IMR-90 (cell line): Measurements from ENCODE around the gene PKD1L1. TPM values are rescaled to one million over a fixed set of nuclear protein-coding genes. Genes with fewer than 3 reads are reported as not detected.
A peak's percentile ranks its signal among the peaks of the same experiment; 100 is the strongest.

Experiments
- ATAC-seq: fragments of 200-7000 bp; cut with Tn5 transposase; 2 replicates; pipeline ENCODE4 v1.9.1; 2020; ENCODE audit warnings: low read depth, mild to moderate bottlenecking, moderate library complexity
- BruUV-seq: library from RNA; stranded (reverse); fragments of 400-500 nt; replicated peaks from 2 replicates; lab custom pipeline; 2021; lab: Mats Ljungman, UMichigan
- CTCF ChIA-PET: fragments of 300-600 bp; formaldehyde crosslinking; extraction: SDS; loops from one replicate; lab custom pipeline; 2021; ENCODE audit warnings: antibody characterized with exemption; lab: Yijun Ruan, JAX
- POLR2A ChIA-PET: fragments of 300-600 bp; sonication (Branson Sonifier 250); formaldehyde crosslinking; loops from one replicate; lab custom pipeline; 2022; ENCODE audit warnings: antibody characterized with exemption; ENCODE audit not compliant: unreplicated experiment; lab: Charles Lee
- DNase-seq: peaks from one replicate; pipeline ENCODE4 v3.0.0; 2013
- H2AFZ ChIP-seq: replicated peaks from 2 replicates; pipeline ENCODE3; 2013; ENCODE audit warnings: low read length, mild to moderate bottlenecking; ENCODE audit not compliant: poor library complexity
- H2AK5ac ChIP-seq: 2 replicates; pipeline ENCODE4 v1.6.1; 2013; ENCODE audit warnings: low read depth, low read length, inconsistent platforms
- H2AK9ac ChIP-seq: replicated peaks from 2 replicates; pipeline ENCODE3; 2013; ENCODE audit warnings: mild to moderate bottlenecking, low read depth, low read length, moderate library complexity; ENCODE audit not compliant: poor library complexity
- H2BK120ac ChIP-seq: 2 replicates; pipeline ENCODE4 v1.6.1; 2013; ENCODE audit warnings: low read depth, low read length, inconsistent platforms
- H2BK15ac ChIP-seq: 3 replicates; pipeline ENCODE4 v1.6.1; 2013; ENCODE audit warnings: low read depth, low read length, inconsistent platforms
- H2BK20ac ChIP-seq: 2 replicates; pipeline ENCODE4 v1.6.1; 2013; ENCODE audit warnings: low read depth, mild to moderate bottlenecking, inconsistent platforms, low read length, moderate library complexity
- H2BK5ac ChIP-seq: 2 replicates; pipeline ENCODE4 v1.6.1; 2013; ENCODE audit warnings: mild to moderate bottlenecking, low read depth, low read length, inconsistent platforms; ENCODE audit not compliant: poor library complexity, severe bottlenecking
- H3K14ac ChIP-seq: replicated peaks from 2 replicates; pipeline ENCODE4 v1.6.1; 2013; ENCODE audit warnings: low read depth, low read length, inconsistent platforms
- H3K18ac ChIP-seq: 2 replicates; pipeline ENCODE4 v1.6.1; 2013; ENCODE audit warnings: low read depth, low read length, control low read depth
- H3K23ac ChIP-seq: 2 replicates; pipeline ENCODE4 v1.6.1; 2013; ENCODE audit warnings: low read depth, low read length, inconsistent platforms
- H3K27ac ChIP-seq: 2 replicates; pipeline ENCODE4 v1.5.1; 2013; ENCODE audit warnings: mild to moderate bottlenecking, control low read depth, low read length; ENCODE audit not compliant: insufficient read depth
- H3K27me3 ChIP-seq: 2 replicates; pipeline ENCODE4 v1.6.1; 2013; ENCODE audit warnings: low read length; ENCODE audit not compliant: control insufficient read depth, insufficient read depth
- H3K36me3 ChIP-seq: 2 replicates; pipeline ENCODE4 v1.6.1; 2013; ENCODE audit warnings: low read length, mixed read lengths; ENCODE audit not compliant: control insufficient read depth, insufficient read depth
- H3K4ac ChIP-seq: 2 replicates; pipeline ENCODE4 v1.6.1; 2013; ENCODE audit warnings: low read depth, low read length, inconsistent platforms
- H3K4me1 ChIP-seq: 2 replicates; pipeline ENCODE4 v1.6.1; 2013; ENCODE audit warnings: low read length, mixed read lengths; ENCODE audit not compliant: control insufficient read depth, insufficient read depth
- H3K4me2 ChIP-seq: 2 replicates; pipeline ENCODE4 v1.6.1; 2013; ENCODE audit warnings: low read depth, mild to moderate bottlenecking, control low read depth, low read length, moderate library complexity
- H3K4me3 ChIP-seq: 2 replicates; pipeline ENCODE4 v1.5.1; 2013; ENCODE audit warnings: low read depth, mild to moderate bottlenecking, control low read depth, low read length, moderate library complexity; ENCODE audit not compliant: insufficient read depth
- H3K56ac ChIP-seq: 2 replicates; pipeline ENCODE4 v1.6.1; 2013; ENCODE audit warnings: low read length, inconsistent platforms; ENCODE audit not compliant: insufficient read depth; ENCODE audit errors: extremely low read depth
- H3K79me1 ChIP-seq, 2 experiments: 2 replicates each; pipeline ENCODE4 v1.6.1; 2013; ENCODE audit warnings: low read length in 2 of 2, inconsistent platforms in 1 of 2, low read depth in 1 of 2
- H3K9ac ChIP-seq: 2 replicates; pipeline ENCODE4 v1.6.1; 2013; ENCODE audit warnings: low read depth, low read length, control low read depth
- H3K9me1 ChIP-seq: 2 replicates; pipeline ENCODE4 v1.6.1; 2013; ENCODE audit warnings: low read length, inconsistent platforms; ENCODE audit not compliant: insufficient read depth
- H3K9me3 ChIP-seq: 2 replicates; pipeline ENCODE4 v1.6.1; 2013; ENCODE audit warnings: low read length; ENCODE audit not compliant: control insufficient read depth, insufficient read depth
- H4K20me1 ChIP-seq: 2 replicates; pipeline ENCODE4 v1.6.1; 2013; ENCODE audit warnings: low read length, inconsistent platforms; ENCODE audit not compliant: insufficient read depth
- H4K5ac ChIP-seq: 2 replicates; pipeline ENCODE4 v1.6.1; 2013; ENCODE audit warnings: mild to moderate bottlenecking, low read depth, low read length, control low read depth
- H4K8ac ChIP-seq, 2 experiments: 2 replicates each; pipeline ENCODE4 v1.6.1; 2013; ENCODE audit warnings: low read depth in 2 of 2, low read length in 2 of 2, control low read depth in 1 of 2, inconsistent platforms in 1 of 2
- H4K91ac ChIP-seq: 2 replicates; pipeline ENCODE4 v1.6.1; 2013; ENCODE audit warnings: low read depth, low read length, inconsistent platforms; ENCODE audit not compliant: insufficient read depth
- MXI1 ChIP-seq: IDR thresholded peaks from 2 replicates; pipeline ENCODE4 v1.6.1; 2012; ENCODE audit warnings: low read depth, mild to moderate bottlenecking, low read length, moderate library complexity, borderline replicate concordance
- RFX5 ChIP-seq: IDR thresholded peaks from 2 replicates; pipeline ENCODE4 v1.8.0; 2012; ENCODE audit warnings: low read depth, mild to moderate bottlenecking, low read length, moderate library complexity
- WGBS, 2 experiments: methylation state at CpG; one replicate each; pipeline versions ENCODE4 v1.1.5 to v1.1.7; 2013; ENCODE audit warnings: missing lambda C conversion rate in 2 of 2; ENCODE audit not compliant: insufficient read length in 1 of 2; ENCODE audit errors: extremely low coverage in 2 of 2; 5-methylcytosine and 5-hydroxymethylcytosine counted together
- dilution Hi-C: fragments of 300-500 bp; cut with HindIII; formaldehyde crosslinking; loops from one replicate; pipeline ENCODE4 v1.14.3; 2018; ENCODE audit warnings: low sequenced_read_pairs; ENCODE audit not compliant: unreplicated experiment
- in situ Hi-C: fragments of 300-500 bp; cut with MboI; formaldehyde crosslinking; loops from 3 replicates; pipeline ENCODE4 v1.14.3; 2019; ENCODE audit warnings: low sequenced_read_pairs, inconsistent platforms, mixed read lengths
- intact Hi-C: fragments of 100-400 bp; cut with micrococcal nuclease; formaldehyde crosslinking; loops from 2 replicates; pipeline ENCODE4 v1.10.0; 2022
- polyA plus RNA-seq, 3 experiments: library from polyadenylated mRNA; depleted of rRNA; stranded (reverse); fragments of >200 nt; gene quantifications; 2 replicates each; pipeline ENCODE4 v1.2.3, GENCODE V29; 2012; ENCODE audit warnings: low replicate concordance in 1 of 3
- total RNA-seq: library from RNA; depleted of rRNA; stranded (reverse); fragments of >200 nt; gene quantifications from 2 replicates; pipeline ENCODE4 v1.2.3, GENCODE V29; 2012

The PKD1L1 gene
- total and polyA plus RNA-seq, 2 of the 4 experiments (the other 2 are of a cell fraction): under 0.01 to 0.15 TPM

DNA sequence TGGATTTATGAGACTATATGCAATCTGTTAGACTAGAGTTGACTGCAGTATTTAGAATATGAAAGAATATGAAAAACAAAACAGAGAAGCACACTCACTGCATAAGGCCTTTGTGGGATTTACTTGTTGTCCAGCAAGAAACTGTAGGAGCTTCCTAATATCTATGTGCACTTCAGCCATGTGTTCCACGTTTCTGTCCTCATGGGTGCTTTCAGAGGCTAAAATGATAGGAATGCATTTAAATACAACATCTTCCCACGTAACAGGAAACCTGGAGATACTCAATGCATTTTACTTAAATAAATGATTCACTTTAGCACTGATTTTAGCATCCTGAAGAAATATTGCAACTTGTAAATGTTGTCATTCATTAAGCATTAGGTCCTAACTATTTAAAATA, 19.4 kb upstream of the PKD1L1 start:
- no peak overlapping the region for H2AK5ac ChIP-seq
- H3K4me1 ChIP-seq: peaks cover 7% of the 10 kb centered on the region; the same call in 1 of the 2 replicates
- no peak overlapping the region for H3K56ac ChIP-seq
- no TSS peak for BruUV-seq
- intact Hi-C loops (loop anchor here (1.0 to 2.0 kb wide), 2 partner anchors 22 to 701 kb away; no protein-coding TSS in a partner anchor), in situ Hi-C loops (no loop called here), dilution Hi-C loops (no loop called here)
- peak; percentile 67 for DNase-seq
- H3K4me2 ChIP-seq: no peak overlapping the region
- TF ChIP-seq RFX5: no peak
- TF ChIP-seq MXI1: peak; percentile 77; the same call in 1 of the 2 replicates
- CTCF ChIA-PET: interaction anchor here (0.7 to 1.5 kb wide), 2 partner anchors 15 to 674 kb away, joined by 3 read pairs; no protein-coding TSS in a partner anchor
- no peak overlapping the region for H2BK5ac ChIP-seq
- H3K27ac ChIP-seq: no peak overlapping the region
- H3K9me3 ChIP-seq: no peaks in the 10 kb centered on the region
- no peak overlapping the region for H2AFZ ChIP-seq
- peaks cover 39% of the 10 kb centered on the region for H3K36me3 ChIP-seq
- H3K27me3 ChIP-seq: no peaks in the 10 kb centered on the region
- H2BK120ac ChIP-seq: no peak overlapping the region
- H3K14ac ChIP-seq: no peak overlapping the region
- H2AK9ac ChIP-seq: no peak overlapping the region
- POLR2A ChIA-PET: interaction anchor here (0.6 kb wide), 3 partner anchors 39 to 624 kb away, joined by 3 to 7 read pairs (median 3); no protein-coding TSS in a partner anchor
- no peak overlapping the region for H4K5ac ChIP-seq
- H4K91ac ChIP-seq: no peak overlapping the region
- no peak overlapping the region for H2BK20ac ChIP-seq
- no peak overlapping the region for H3K18ac ChIP-seq
- H3K4ac ChIP-seq: no peak overlapping the region
- no peak overlapping the region for H3K9ac ChIP-seq
- no peak overlapping the region for H4K8ac ChIP-seq
- peaks cover 14% of the 10 kb centered on the region for H3K9me1 ChIP-seq
- no peak overlapping the region for H2BK15ac ChIP-seq
- ATAC-seq: peak; percentile 39
- WGBS, 2 experiments: no CpG with 5 or more reads among the region's 2 CpGs
- H3K4me3 ChIP-seq: no peak overlapping the region
- H3K23ac ChIP-seq: no peak overlapping the region
- H3K79me1 ChIP-seq: peaks cover 15 to 23% of the 10 kb centered on the region in 2 experiments
- no peaks in the 10 kb centered on the region; the same call in 1 of the 2 replicates for H4K20me1 ChIP-seq
